Fibroblast of skin of right biceps (primary cell): ENCODE measurements around the gene NKX2-2.

Experiments used
- DNase-seq: peaks from one replicate; pipeline ENCODE4 v3.0.0-alpha.2; 2013

NKX2-2 gene

DNA sequence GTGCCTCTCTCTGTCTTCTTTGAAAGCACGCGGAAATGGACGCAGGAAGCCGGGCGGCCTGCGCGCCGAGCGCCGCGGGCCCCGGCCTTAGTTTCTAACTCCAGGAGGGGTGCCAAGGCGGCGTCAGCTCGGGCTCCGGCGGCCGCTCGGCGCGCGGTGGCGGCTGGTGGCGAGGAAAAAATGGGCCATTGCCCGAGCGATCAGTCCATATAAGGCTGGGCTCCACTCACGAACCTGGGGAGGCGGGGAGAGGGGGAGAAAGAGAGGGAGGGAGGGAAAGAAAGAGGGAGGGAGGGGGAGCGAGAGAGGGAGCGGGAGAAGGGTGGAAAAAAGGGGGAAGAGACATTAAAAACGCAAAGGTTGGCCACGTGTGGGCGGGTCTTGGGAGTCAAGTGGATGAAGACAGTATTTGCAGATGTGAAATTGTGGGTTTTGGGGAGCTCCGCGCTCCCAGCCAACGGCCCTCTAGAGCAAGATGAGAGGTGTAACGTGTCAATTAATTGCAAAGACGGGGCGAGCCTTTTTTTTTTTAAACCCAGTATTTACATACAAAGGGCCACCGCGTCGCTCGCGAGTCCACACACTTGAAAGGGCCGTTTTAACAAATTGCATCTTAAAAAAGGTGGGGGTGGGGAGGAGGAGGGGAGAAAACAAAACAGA is at the start of gene NKX2-2:
Gene NKX2-2, minus strand, starts transcription at position 184 of the 660 bp plus-strand sequence. CDS start 395 bp downstream, outside the sequence.
- no peak for DNase-seq

DNA sequence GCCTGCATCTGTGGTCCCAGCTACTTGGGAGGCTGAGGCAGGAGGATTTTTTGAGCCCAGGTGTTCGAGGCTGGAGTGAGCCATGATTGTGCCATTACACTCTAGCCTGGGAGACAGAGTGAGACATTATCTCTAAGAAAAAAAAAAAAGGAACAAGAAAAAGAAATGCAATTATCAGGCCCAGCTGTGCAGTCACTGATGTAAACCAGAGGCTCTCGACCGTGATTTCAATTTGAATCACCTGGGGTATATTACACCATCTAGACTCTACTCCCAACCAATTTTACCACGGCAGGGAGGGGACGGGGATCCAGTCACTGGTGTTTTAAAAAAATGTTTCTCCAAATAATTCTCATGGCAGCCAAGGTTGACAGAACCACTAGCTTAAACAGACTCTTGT is 48.8 kb upstream of the NKX2-2 start:
- DNase-seq: no peak

DNA sequence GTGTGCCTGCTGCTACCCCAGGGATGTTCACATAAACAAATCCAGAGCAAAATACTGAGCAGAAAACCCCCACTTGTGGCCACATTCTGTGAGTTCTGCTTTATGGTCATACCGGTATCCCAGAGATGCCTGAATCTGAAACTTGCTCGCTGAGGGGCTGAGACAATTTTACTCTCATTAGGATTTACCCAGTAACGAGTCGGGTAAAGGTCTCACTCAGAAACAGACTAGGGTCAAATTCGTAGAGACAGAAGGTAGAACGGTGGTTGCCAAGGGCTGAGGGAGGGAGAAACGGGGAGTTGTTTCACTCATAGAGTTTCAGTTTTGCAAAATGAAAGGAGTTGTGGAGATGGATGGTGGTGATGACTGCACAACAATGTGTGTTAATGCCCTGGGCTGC is 45.4 kb upstream of the NKX2-2 start:
- no peak for DNase-seq

DNA sequence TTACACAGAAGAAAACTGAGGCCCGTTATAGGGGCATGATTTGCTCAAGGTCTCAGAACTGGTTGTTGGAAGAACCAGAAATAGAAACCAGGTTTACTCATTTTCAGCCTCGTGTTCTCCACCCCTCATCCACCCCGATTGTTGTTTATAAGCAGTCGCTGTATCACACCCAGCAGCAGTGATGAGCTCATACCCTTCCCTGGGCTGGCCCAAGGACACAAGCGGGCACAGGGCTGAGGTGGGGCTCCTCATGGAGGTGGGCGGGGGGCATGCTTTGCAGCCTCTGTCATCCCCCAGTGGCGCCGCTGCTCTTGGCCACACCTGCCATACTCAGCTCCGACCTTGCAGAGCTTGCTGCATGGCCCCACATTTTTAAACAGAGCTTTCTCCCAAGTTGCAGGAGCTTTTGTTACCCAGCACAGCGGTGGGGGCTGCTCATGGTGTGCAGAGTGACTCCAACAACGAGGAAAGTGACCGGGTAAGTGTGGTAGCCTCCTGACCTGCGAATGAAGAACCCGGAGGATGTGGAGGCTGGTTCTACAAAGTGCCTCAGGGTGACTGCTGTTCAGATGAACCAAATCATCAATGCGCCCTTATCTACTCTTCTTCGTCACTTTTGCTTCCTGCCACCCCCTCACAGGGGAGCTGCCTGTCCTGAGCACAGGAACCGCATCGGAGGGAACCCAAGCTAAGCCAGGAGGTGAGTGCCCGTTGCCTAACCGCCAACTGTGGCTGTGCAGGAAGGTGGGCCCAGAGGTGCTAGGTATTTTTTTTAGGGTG is 43.6 kb upstream of the NKX2-2 start:
- DNase-seq: no peak

DNA sequence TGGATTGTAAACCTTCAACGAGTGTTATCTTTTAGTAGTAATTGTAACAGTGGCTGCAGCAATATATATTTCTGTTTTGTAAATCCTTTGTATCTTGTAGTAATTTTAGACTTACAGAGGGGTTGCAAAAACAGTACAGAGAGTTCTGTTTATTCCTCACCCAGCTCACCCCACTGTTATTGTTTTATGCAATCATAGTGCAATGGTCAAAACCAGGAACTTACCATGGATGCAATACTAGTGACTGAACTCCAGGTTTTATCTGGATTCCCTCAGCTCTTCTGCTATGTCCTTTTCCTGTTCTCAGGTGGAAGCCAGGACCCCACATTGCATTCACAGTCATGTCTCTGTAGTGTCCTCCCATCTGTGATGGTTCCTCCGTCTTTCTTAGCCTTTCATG is 42.5 kb upstream of the NKX2-2 start:
- DNase-seq: no peak

DNA sequence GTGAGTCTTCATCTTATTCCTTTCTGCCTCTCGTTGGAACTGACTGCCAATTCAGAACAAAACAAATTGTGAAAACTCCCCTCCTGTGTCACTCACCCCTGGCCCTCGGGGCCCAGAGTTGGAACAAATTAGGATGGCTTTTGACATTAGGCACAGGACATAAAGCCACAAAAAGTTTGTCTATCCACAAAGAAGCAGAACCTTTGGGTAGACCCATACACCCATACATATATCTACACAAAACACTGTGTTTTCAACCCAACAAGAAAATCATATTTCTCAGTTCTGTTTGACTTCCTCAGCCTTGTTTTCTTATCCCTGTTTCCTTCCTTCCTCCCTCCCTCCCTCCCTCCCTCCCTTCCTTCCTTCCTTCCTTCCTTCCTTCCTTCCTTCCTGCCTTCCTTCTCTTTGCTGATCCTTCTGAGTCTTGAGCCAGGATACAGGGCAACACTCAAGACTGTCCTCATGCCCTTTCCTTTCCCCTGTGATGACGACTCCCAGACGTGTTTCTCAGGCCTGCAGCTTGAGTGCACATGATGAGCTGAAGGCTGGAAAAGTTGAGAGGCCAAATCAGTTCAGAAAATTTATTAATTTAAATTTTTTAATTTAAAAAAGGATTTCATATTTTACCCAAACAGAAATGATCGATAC is 41.7 kb upstream of the NKX2-2 start:
- DNase-seq: no peak

DNA sequence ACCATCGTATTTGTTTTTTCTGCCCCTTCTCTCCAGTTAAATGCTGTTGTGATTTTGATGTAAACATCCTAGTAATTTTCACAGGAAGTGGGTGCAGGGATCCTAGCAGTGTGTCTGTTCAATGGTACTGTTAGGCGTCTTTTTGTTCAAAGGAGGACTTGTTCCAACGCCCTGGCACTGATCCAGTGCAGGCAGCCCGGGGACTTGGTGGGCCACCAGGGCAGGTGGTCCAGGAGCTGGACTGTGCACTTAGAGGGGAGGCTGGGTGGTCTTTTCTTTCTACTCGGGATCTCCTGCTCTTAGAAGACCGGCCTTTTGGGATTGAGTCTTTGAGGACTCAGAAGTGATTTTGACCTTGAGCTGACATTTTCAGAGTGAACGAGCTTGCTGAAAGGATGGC is 41.1 kb upstream of the NKX2-2 start:
- DNase-seq: no peak

DNA sequence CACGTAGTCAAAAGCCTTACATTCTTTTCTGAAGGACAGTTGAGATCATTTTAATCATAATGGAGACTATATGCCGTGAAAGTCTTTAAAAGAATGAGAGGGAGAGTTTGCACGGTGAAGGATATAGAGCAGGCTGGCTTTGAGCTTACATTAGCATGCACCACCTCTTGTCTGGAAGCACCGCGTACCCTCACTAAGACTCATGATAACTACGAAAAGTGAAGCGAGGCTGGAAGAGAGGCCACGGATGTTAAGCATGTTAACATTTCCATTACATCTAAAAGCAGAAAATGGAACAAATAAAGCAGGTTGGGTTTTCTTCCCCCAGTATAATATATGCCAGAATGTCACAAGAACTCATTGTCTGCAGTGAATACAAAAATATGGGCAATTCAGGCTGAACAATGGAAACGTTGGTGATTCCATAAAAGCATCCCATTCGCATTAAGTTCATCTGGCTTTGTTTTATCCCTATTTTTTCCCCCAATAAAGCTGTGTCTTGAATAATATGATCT is 40.6 kb upstream of the NKX2-2 start:
- DNase-seq: no peak

DNA sequence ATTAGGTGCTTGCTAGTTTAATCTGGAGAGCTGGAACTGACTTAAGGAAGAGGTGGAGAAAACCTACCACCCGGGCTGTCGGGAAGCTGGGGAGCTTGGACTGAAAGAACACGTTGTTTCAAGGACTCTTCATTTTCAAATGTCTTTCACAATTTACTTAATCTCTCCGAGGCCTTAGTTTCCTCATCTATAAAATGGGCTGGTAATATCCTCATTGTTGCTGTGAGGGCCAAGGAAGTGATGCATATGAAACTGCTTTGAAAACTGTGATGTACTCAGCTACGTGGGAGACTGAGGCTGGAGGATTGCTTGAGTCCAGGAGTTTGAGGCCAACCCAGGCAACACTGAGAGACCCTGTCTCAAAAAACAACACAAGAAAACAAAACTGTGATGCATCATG is 36.7 kb upstream of the NKX2-2 start:
- DNase-seq: no peak

DNA sequence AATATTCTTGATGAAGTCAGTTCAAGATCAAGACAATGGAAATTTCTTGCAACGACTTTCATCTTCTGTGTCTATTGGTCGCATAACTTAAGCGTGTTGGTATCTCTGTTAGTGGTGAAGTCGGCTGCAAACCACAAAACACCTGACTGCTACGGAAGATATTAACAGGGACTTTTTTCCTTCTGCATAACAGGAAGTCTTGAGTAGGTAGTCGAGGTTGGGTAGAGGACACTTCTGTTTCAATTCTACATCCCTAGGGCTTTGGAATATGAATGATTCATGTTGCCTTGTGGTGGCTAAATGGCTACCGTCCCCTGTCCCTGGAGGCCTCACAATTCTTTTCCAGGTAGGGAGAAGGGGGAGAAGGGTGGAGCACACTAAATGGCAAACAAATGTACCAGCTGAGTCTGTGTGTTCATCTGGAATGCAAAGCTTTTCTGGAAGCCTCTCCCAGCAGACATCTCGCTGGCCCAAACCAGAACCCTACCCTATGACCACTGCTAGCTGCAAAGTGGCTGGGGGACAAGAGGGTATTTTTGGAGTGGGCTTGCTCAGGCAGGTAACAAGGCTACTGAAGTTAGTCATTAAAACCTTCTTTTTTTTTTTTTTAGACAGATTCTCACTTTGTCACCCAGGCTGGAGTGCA is 34.6 kb upstream of the NKX2-2 start:
- DNase-seq: no peak

DNA sequence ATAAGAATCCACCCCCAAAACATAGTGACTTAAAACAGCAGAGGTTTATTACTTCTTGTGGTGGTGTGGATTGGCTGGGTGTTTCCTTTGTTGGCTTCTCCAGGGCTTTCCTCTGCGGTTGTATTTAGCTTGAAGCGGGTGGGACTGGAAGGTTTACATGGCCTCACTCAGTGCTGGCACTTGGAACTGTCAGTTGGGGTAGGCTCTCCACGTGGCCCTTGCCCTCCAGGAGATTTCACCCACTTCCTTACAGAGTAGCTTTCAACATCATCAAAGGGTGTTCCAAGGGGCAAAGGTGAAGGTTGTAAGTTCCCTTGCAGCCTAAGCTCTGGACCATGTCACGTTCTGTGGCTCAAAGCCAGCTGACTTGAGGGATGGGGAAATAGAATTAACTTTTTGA is 32.5 kb upstream of the NKX2-2 start:
- no peak for DNase-seq

DNA sequence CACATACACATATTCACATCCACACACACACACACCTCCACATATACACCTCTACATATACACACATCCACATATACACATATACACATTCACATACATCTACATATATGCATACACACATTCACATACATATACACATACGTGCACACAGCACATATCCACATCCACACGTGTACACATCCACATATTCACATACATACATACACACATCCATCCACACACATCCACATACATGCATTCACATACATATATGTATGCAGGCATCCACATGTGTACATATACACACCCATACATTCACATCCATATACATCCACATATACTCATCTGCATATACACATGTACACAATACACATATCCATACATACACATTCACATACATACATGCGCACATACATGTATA is 25.6 kb upstream of the NKX2-2 start:
- no peak for DNase-seq

DNA sequence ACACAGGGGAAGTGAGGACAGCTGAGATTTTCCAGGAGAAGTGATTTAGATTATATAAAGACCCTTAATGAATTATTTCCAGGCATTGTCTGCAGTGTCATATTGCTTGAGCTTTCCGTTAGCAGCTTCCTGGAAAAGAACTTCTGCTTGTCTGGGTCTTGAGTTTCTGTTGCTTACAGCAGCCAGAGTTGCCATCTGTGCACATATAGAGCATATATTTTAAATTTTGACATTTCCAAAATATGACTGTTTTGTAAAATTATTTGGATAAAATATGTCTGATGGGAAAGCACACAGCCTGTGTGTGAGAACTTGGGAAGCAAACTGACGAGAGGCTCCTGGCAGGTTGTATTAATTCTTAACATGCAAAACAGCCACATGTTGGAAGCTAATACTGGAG is 21.0 kb upstream of the NKX2-2 start:
- DNase-seq: no peak

DNA sequence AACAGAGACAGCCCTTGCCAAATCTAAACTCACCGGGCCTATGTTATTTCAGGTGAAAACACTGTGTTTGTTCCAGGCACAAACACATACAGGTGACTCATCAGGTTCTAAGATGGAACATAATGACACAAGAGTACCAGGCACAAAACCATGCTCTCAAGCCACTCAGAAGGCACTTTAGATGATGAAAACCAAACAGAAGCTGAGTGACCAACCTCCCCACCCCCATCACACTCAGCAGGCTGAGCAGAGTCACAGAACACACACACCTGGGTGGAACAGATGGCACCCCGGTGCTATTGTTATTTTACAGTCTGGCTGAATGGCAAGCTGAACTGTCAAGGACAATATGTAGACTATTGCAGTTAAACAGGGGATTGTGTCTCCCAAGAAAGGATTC is 20.6 kb upstream of the NKX2-2 start:
- no peak for DNase-seq

DNA sequence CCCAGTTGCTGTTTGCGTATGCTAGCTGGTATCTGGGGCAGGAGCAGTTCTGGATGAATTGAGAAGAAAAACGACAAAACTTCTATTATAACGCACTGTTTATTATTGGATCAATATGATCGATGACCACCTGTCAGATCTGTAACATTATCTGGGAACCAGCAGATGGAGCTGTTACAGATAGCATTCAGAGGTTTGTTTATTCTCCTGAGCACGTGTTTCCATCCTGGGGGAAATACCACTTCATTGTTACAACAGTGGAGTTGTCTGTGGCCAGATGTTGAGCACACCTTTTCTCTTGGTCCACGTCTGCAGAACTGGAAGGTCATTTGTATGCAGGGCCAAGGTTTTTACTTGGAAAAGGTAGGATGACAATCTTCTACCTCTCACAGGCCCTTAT is 16.0 kb upstream of the NKX2-2 start:
- DNase-seq: no peak

DNA sequence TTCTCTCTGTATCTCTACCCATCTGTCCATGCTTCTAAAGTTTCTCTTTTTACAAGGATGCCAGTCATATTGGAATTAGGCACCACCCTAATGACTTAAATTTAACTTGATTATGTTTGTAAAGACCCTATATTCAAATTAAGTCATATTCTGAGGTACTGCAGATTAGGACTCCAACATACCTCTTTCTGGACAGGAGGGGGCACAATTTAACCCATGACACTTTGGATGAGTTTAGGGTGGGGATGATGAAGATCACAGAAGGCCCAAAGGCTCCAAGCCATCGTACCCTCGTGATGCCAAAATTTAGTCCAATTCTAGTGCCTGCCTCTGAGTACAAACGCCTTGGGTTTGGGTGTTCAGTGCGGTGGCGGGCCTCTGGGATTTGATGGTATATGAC is 15.0 kb upstream of the NKX2-2 start:
- no peak for DNase-seq

DNA sequence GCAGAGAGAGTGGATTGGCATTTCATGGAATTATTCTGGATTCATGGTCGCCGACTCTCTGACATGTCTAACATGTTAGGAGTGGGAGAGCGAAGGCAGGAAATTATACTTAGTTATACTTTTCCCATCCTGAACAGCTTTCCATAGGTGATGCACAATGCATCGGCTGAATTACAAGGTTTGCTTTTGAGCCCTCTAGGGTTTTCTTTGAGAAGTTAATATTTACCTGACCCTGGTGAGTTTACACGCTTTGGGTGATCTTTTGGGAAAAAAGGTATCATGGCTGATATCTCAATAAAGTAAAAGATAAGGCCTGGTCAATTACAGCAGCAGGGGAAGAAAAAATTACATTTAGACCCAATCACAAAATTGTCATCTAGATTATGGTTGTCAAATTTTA is 14.0 kb upstream of the NKX2-2 start:
- DNase-seq: no peak

DNA sequence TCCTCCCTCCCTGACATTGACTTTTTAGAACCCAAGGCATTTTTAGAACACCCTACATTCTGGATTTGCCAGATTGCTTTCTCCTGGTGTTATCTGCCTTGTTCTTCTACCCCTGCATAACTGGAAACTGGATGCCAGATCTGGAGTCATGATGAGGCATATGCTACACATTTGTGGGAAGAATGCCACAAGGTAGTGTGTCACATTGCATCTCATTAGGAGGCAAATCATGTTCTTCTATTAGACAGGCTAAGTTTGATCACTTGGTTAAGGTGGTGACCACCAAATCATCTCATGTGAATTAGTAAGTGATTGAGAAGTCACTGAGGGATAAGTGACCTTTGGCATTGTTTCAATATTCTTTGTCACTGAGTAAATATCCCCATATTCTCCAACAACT is 12.9 kb upstream of the NKX2-2 start:
- no peak for DNase-seq

DNA sequence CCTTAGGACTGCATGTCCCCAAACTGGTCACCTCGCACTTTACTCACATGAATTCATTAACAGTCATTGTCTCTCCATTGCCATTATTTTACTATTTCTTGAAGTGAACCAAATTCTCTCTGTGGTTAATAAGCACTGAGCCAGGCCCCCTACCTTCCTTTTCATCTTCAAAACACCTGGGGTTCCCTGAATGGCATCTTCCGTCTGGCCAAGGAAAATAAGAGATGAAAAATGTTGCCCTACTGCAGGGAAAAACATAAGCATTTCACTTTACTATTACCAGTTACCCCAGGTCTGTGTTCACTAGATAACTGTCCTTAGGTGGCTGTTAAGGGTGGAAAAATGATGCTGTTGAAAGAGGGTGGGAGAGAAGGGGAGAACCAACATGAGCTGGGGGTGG is 10.0 kb upstream of the NKX2-2 start:
- no peak for DNase-seq

DNA sequence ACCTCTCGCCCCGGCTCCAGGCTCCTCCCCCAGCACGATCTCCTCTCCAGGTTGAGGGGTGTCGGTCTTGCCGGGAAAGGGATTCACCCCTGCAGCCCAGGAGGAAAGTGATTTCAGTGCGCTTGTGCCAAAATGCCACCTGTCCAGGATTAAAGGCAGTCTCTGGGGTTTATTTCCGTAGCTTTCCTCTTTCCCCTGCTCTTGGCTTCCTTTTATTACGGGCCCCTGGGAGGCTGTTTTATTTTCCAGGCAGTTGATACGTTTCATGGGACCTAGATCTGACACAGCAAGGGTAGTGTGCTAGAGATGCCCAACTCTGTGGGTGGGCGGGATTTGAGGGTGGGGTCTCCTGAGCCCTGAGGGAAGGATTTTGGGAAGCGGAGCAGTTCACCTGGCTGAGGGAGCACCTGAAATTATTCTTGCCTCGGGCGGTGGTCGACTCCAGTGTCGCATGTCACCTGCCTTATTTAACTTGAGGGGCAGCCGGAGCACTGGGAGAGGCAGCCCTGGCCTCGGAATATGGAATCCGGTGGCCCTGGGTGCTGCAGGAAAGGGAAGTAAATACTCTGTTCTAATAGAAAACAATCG is 9.5 kb upstream of the NKX2-2 start:
- DNase-seq: no peak

DNA sequence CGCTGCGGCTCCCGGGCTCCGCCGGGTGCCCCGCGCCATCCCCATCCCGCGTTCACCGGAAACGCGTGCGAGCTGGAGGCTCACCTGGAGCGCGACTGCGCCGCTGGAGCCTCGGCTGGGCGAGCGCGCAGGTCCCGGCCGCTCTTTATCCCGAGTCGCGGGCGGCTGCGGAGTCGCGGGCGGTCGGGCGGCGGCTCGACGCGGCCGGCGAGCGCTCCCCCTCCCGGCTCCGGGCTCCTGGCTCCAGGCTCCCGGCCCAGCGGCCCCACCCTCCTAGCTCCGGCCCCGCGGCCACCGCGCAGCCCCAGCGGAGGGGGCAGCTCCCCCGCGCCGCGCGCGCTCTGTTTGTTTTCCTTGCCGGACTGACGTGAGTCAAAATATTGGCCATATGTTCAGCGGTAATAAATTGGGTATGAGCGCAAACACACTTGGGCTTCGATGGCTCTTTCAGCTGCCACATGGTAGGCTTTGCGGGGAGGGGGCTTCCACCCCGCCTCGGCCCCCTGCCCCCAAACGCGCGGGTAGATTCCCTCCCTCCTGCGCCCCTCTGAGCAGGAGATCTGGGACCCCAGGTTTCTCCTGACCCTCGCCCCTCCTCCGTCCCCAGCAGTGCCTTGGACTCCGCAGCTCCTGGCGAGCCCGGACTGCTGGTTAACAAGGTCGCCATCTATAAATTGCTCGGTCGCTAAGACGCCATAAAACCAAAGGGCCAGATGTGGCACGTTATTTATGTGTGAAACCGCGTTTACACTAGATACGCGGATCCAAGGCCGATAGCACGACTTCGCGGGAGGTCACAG is 8.8 kb upstream of the NKX2-2 start:
- no peak for DNase-seq
